CD4-positive, alpha-beta T cell treated with Interleukin-6 at 100 ng/mL for 8 hours (primary cell): ENCODE measurements around the gene ZNF396.

Experiments
- DNase-seq: peaks from one replicate; pipeline ENCODE4 v3.0.0-alpha.2; 2020; ENCODE audit warnings: mixed read lengths, low spot score

Gene ZNF396

GRCh38 chr18:35383136-35383535 lies 6.0 kb upstream of the ZNF396 start:
- no peak for DNase-seq

- DNase-seq: no peak
Observed at GRCh38 chr18:35379421-35379820, 2.3 kb upstream of the ZNF396 start.

GRCh38 chr18:35378574-35378896 lies 1.4 kb upstream of the ZNF396 start:
- no peak for DNase-seq

- no peak for DNase-seq
Observed at GRCh38 chr18:35377875-35378573, 887 bp upstream of the ZNF396 start.

- peak; percentile 13 for DNase-seq
Observed at GRCh38 chr18:35376393-35376741, 770 bp downstream of the ZNF396 start.

GRCh38 chr18:35374708-35375107 lies 2.4 kb downstream of the ZNF396 start:
- DNase-seq: no peak

- no peak for DNase-seq
Observed at GRCh38 chr18:35371412-35372195, 5.5 kb downstream of the ZNF396 start.

GRCh38 chr18:35369126-35369525 lies 8.0 kb downstream of the ZNF396 start:
- no peak for DNase-seq

- no peak for DNase-seq
Observed at GRCh38 chr18:35368595-35368994, 8.5 kb downstream of the ZNF396 start.

GRCh38 chr18:35362531-35362930 lies 14.6 kb downstream of the ZNF396 start:
- no peak for DNase-seq

- DNase-seq: no peak
Observed at GRCh38 chr18:35361570-35362321, 15.4 kb downstream of the ZNF396 start.

- DNase-seq: peak; percentile 62
Observed at GRCh38 chr18:35355140-35355618, 22.0 kb downstream of the ZNF396 start.

GRCh38 chr18:35352778-35353177 lies 24.4 kb downstream of the ZNF396 start:
- DNase-seq: no peak

GRCh38 chr18:35352283-35352682 lies 24.9 kb downstream of the ZNF396 start:
- DNase-seq: no peak

GRCh38 chr18:35348001-35348400 lies 29.1 kb downstream of the ZNF396 start:
- no peak for DNase-seq

GRCh38 chr18:35345950-35346349 lies 31.2 kb downstream of the ZNF396 start:
- no peak for DNase-seq

GRCh38 chr18:35345460-35345921 lies 31.6 kb downstream of the ZNF396 start:
- DNase-seq: no peak

- DNase-seq: no peak
Observed at GRCh38 chr18:35344736-35345459, 32.2 kb downstream of the ZNF396 start.

- peak; percentile 89 for DNase-seq
Observed at GRCh38 chr18:35343936-35344735, 33.0 kb downstream of the ZNF396 start, which contains the start of gene ZNF24. ZNF24 (minus strand) TSS chr18:35344420; CDS start chr18:35340650, 3,770 bp downstream.

- no peak for DNase-seq
Observed at GRCh38 chr18:35343488-35343935, 33.6 kb downstream of the ZNF396 start.

- DNase-seq: no peak
Observed at GRCh38 chr18:35337286-35337685, 39.9 kb downstream of the ZNF396 start.
